ENCODE measurements around the gene SMAGP.

The SMAGP gene

DNA sequence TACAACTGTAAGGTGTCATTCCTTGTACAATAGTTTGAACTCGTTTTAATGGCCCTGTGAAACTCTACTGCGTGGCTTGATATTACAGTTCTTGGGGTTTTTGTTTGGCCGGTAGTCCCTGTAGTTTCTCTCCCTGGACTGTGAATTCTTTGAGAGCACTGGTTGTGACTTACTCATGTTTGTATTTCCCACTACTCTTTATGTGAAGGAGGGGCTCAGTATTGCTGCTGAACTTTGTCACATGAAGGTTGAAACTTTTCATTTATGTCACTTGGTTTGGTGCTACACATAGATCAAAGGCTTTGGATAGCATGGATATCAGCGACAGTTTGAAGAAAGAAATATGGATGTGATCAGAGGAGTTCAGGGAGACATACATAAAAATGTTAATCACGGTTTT, 50.9 kb downstream of the SMAGP start:
- no peak overlapping the region for H3K4me3 ChIP-seq (ENCODE audit: low read depth, low read length)
- TF ChIP-seq, protein P1, sequence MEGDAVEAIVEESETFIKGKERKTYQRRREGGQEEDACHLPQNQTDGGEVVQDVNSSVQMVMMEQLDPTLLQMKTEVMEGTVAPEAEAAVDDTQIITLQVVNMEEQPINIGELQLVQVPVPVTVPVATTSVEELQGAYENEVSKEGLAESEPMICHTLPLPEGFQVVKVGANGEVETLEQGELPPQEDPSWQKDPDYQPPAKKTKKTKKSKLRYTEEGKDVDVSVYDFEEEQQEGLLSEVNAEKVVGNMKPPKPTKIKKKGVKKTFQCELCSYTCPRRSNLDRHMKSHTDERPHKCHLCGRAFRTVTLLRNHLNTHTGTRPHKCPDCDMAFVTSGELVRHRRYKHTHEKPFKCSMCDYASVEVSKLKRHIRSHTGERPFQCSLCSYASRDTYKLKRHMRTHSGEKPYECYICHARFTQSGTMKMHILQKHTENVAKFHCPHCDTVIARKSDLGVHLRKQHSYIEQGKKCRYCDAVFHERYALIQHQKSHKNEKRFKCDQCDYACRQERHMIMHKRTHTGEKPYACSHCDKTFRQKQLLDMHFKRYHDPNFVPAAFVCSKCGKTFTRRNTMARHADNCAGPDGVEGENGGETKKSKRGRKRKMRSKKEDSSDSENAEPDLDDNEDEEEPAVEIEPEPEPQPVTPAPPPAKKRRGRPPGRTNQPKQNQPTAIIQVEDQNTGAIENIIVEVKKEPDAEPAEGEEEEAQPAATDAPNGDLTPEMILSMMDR (conservative IDR thresholded peaks at IDR 0.05; ENCODE audit: low read depth, low read length), result no peak
- no peak for DNase-seq (ENCODE audit: low read depth)

DNA sequence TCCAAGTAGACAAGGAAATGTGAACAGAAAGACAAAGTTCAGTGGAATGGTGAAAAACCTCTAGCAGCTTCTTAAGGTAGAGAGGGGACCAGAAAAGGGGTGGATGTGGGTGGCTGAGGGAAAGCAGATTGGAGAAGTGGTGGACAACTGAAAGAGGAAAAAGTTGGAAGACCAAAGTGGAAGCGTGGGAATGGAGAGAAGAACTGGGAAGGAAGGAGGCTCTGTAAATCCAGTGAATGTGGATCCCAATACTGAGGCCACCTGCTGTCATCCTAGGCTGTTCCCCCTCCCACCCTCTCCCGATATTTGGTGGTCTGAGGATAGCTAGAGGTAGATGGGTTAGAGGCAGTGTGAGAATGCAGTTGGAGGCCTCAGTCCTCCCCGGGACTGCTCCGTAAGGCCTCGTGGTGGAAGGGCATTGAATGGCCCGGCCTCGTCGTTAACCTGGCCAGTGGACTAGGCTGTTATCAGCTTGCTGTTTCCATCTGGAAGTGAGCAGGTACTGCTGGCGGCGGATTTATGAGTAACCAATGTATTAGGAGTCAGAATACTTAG, 51.5 kb downstream of the SMAGP start:
- TF ChIP-seq, protein P1 (conservative IDR thresholded peaks at IDR 0.05; ENCODE audit: low read depth, low read length), result no peak
- peak overlapping the region; percentile 84 for H3K4me3 ChIP-seq (ENCODE audit: low read depth, low read length)
- DNase-seq (ENCODE audit: low read depth), result no peak

DNA sequence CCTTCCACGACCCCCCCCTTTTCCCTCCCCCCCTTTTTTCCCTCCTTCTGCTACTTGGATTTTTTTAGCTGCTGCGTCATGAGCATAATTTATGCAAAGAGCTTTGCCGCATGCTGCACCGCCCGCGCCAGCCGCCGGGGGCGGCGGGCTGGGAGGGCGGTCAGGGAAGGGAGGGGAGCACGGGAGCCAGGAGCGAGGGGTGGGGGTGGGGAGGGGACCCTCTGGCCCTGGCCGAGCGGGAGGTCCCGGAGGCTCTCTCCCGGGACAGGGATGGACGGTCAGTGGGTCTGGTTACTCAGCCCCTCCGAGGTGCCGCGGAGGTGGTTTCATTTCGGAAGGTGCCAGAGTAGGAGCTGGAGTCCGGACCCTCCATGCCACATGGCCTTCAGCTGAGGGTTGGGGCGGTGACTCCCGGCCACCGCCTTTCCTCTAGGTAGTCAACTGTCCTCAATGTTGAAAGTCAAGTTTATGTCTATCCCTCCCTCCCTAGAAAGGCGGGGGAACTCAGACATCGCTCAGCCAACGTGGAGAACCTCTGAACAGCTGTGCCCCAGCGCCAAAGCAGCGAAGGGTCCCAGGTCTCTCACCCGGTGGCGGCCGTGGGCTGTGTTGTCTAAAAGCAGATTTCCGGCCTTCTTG, 52.1 kb downstream of the SMAGP start, which contains the start of gene POU6F1:
POU6F1 (minus strand) TSS at position 95 of the 639 bp plus-strand sequence. CDS start 11,226 bp downstream, outside the sequence.
- TF ChIP-seq, protein P1 (conservative IDR thresholded peaks at IDR 0.05; ENCODE audit: low read depth, low read length), result peak; percentile 57
- peak; percentile 79 for DNase-seq (ENCODE audit: low read depth)
- peak within 1 kb of the TSS; percentile 84 for H3K4me3 ChIP-seq (ENCODE audit: low read depth, low read length)

DNA sequence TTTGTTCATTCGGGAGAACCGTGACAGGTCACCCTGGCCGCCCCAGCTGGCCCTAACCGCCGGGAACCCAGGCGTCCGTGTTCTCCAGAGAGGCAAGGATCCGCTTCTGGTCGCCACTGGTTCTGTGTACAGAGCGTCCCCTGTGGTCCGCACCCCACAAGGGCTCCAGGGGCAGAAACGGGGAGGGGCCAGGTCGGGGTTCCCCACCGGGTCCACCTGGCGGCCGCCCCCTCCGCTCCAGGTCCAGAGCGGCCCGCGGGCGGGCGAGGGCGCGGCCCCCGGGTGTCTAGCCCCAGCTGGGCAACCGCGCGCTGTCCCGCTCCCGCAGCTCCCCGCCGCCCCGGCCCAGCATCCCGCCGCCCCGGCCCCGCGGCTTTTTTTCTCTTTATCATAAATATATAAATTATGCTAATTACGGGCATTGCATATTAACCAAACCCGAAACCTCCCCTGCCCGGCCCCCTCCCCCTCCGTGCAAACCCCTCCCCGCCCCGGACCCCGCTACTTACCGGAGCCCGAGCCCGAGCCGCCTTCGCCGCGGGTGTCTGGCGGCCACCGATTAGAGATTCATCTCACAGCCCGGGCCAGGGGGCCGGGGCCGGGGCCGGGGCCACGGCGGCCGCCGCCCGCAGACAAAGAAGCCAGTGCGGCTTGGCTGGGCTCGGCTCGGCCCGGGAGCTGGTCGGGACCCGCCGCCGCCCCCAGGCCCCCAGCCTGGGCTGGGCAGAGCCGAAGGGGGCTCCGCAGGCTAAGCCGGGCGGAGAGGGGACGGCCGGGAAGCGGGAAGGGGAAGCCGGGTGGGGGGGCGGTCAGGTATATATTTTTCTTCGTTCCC, 52.9 kb downstream of the SMAGP start:
- TF ChIP-seq, protein P1 (conservative IDR thresholded peaks at IDR 0.05; ENCODE audit: low read depth, low read length), result peak; percentile 32
- peak overlapping the region; percentile 84 for H3K4me3 ChIP-seq (ENCODE audit: low read depth, low read length)
- DNase-seq (ENCODE audit: low read depth), result peak; percentile 26

DNA sequence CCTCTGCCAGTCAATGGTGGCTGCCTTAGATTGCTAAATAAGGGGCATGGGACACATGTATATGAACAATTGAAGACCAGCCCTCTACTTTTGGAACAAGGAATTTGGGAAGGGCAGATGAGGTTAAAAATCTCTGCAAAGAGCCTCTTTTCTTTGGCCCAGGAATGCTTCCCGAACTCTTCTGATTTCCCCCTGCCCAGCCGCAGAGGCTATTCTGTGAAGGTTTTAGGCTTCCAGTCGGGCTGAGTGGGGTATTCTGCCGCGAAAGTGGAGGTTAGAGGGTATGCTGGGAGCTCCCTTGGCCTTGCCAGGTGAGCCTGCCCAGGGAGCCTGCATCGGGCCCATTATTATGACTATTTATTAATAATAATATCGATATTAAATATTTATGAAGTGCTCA, 53.6 kb downstream of the SMAGP start:
- H3K4me3 ChIP-seq (ENCODE audit: low read depth, low read length), result peak overlapping the region; percentile 84
- TF ChIP-seq, protein P1 (conservative IDR thresholded peaks at IDR 0.05; ENCODE audit: low read depth, low read length), result no peak

DNA sequence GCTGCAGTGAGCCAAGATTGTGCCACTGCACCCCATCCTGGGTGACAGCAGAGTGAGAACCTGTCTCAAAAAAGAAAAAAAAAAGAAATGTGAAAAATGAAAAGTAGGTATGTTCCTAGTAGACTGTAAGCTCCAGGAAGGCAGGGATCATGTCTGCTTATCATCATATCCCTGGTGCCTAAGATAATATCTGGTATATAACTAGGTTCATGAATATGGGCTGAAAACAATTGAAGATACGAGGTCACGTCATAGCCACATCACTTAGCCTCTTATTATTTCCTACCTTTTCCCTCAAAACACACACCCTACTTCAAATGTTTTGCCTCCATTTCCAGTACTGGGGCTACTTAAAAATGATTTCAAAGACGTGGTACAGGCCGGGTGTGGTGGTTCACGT, 55.3 kb downstream of the SMAGP start:
- no peak overlapping the region for H3K4me3 ChIP-seq (ENCODE audit: low read depth, low read length)
- DNase-seq (ENCODE audit: low read depth), result no peak
- TF ChIP-seq, protein P1 (conservative IDR thresholded peaks at IDR 0.05; ENCODE audit: low read depth, low read length), result no peak

More for the DNA sequence above, 53.6 kb downstream of the SMAGP start:
- no peak for DNase-seq (ENCODE audit: low read depth)
